ENCODE data around the gene SERPINA10. TPM values are rescaled to one million over a fixed set of nuclear protein-coding genes. Genes with fewer than 3 reads are reported as not detected.

The SERPINA10 gene
- total and polyA plus RNA-seq, 2 of the 13 experiments (the other 11 are each of a cell fraction or from before 2014, with no cell fraction given) = 20.1 to 20.2 TPM

DNA sequence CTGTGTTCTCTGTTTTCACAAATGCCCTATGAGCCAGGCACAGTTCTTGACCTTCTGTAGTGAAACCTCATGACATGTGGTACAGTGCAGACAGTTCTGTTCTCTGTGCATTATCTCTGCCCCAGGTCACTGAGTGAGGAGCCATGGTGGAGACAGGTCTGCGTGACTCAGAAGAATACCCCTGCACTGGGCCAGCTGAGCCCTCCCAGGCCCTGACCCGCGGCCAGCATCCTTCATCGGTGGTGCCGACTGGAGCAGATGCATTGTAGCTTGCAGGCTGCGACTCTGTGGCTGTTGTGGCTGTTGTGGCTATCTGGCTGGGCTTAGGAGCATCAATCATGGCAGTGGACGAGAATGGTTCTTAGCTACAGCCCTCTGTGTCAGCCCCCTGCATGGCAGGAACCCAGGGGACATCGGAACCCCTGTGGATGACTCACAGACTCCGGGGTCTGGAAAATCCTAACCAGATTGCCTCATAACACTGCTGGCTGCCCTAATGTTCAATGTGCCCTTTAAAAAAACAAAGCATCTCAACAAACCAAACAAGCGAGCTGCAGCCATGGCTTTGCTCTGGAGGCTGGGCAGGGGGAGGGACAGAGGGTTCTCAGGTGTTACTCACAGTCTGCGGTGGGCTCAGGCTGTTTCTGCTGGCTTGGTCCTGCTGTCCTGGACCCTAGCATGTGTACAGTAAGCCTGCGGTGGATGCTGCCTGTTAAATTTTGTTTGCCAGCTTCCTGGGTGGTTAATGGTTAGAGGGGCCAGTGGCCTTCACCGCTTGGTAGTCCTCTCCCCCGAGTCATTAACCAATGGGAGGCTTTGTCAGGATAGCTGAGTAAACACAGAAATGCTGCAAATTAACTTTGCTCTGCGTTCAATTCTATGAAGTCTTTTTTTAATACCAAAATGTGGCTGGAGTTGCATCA is 29.8 kb upstream of the SERPINA10 start, which contains the start of gene SERPINA6 (continued):
- TF ChIP-seq, protein P1, sequence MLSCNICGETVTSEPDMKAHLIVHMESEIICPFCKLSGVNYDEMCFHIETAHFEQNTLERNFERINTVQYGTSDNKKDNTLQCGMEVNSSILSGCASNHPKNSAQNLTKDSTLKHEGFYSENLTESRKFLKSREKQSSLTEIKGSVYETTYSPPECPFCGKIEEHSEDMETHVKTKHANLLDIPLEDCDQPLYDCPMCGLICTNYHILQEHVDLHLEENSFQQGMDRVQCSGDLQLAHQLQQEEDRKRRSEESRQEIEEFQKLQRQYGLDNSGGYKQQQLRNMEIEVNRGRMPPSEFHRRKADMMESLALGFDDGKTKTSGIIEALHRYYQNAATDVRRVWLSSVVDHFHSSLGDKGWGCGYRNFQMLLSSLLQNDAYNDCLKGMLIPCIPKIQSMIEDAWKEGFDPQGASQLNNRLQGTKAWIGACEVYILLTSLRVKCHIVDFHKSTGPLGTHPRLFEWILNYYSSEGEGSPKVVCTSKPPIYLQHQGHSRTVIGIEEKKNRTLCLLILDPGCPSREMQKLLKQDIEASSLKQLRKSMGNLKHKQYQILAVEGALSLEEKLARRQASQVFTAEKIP (CRISPR knock-in tag; IDR thresholded peaks at IDR 0.05; ENCODE audit: borderline replicate concordance) = no peak
- TF ChIP-seq ZKSCAN8 (CRISPR knock-in tag; IDR thresholded peaks at IDR 0.05; ENCODE audit: borderline replicate concordance) (no peak), BRD4 (CRISPR knock-in tag; IDR thresholded peaks at IDR 0.05) (no peak), GTF2F1 (IDR thresholded peaks at IDR 0.05; ENCODE audit: low read length) (no peak), ERF (CRISPR knock-in tag; IDR thresholded peaks at IDR 0.05) (no peak; the same call in 1 of the 2 replicates), MED13 (CRISPR knock-in tag; IDR thresholded peaks at IDR 0.05) (peak; percentile 62; the same call in 1 of the 2 replicates), TEAD3 (CRISPR knock-in tag; optimal IDR thresholded peaks at IDR 0.05; ENCODE audit: borderline replicate concordance) (peak; percentile 9), ATF7-NPFF (CRISPR knock-in tag; IDR thresholded peaks at IDR 0.05; ENCODE audit: low read depth) (peak; percentile 74; the same call in 1 of the 2 replicates), ZNF414 (CRISPR knock-in tag; IDR thresholded peaks at IDR 0.05) (peak; percentile 59; the same call in 1 of the 2 replicates), TP53 (CRISPR knock-in tag; conservative IDR thresholded peaks at IDR 0.05) (no peak), HNRNPH1 (optimal IDR thresholded peaks at IDR 0.05; ENCODE audit: low read depth, low read length) (no peak), U2AF2 (IDR thresholded peaks at IDR 0.05; ENCODE audit: low read depth, low read length) (no peak), HNF1A (IDR thresholded peaks at IDR 0.05; ENCODE audit: low read depth) (peak; percentile 82), HNF1A (CRISPR knock-in tag; IDR thresholded peaks at IDR 0.05; ENCODE audit: borderline replicate concordance) (peak; percentile 91), PATZ1 (CRISPR knock-in tag; IDR thresholded peaks at IDR 0.05) (peak; percentile 31; the same call in 1 of the 2 replicates), ZNF138 (CRISPR knock-in tag; IDR thresholded peaks at IDR 0.05; ENCODE audit: low read depth) (no peak)
- TF ChIP-seq, protein P2, sequence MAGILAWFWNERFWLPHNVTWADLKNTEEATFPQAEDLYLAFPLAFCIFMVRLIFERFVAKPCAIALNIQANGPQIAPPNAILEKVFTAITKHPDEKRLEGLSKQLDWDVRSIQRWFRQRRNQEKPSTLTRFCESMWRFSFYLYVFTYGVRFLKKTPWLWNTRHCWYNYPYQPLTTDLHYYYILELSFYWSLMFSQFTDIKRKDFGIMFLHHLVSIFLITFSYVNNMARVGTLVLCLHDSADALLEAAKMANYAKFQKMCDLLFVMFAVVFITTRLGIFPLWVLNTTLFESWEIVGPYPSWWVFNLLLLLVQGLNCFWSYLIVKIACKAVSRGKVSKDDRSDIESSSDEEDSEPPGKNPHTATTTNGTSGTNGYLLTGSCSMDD (CRISPR knock-in tag; IDR thresholded peaks at IDR 0.05) = no peak

All from HepG2 (cell line).